NCI-H226 (cell line): ENCODE measurements around the gene STOX1.
A peak's percentile ranks its signal among the peaks of the same experiment; 100 is the strongest.
"Not testable (repeated sequence)": the region's sequence is repeated elsewhere in the genome, so short reads cannot be mapped to it uniquely, and the experiment has no call there.

Source experiments
- DNase-seq: peaks from one replicate; pipeline ENCODE4 v3.0.0-alpha.2; 2015

STOX1 gene

GRCh38 chr10:68826764-68827591, at the start of gene STOX1:
TSS of gene STOX1 (plus strand) at chr10:68827531. CDS start at chr10:68827624, 93 bp downstream.
- peak; percentile 29 for DNase-seq

- no peak for DNase-seq
Observed at GRCh38 chr10:68781613-68782574, 45.4 kb upstream of the STOX1 start.

- no peak for DNase-seq
Observed at GRCh38 chr10:68784476-68784875, 42.9 kb upstream of the STOX1 start.

GRCh38 chr10:68787813-68788212, 39.5 kb upstream of the STOX1 start:
- no peak for DNase-seq

- DNase-seq = no peak
Observed at GRCh38 chr10:68790476-68790875, 36.9 kb upstream of the STOX1 start.

- DNase-seq = no peak
Observed at GRCh38 chr10:68792115-68792514, 35.2 kb upstream of the STOX1 start.

GRCh38 chr10:68795886-68796532, 31.3 kb upstream of the STOX1 start:
- no peak for DNase-seq

GRCh38 chr10:68796605-68797004, 30.7 kb upstream of the STOX1 start:
- DNase-seq = no peak

- DNase-seq = no peak
Observed at GRCh38 chr10:68800211-68800610, 27.1 kb upstream of the STOX1 start.

GRCh38 chr10:68804692-68805091, 22.6 kb upstream of the STOX1 start:
- DNase-seq = no peak

GRCh38 chr10:68810830-68811229, 16.5 kb upstream of the STOX1 start:
- DNase-seq = not testable (repeated sequence)

GRCh38 chr10:68811314-68812009, 15.9 kb upstream of the STOX1 start:
- DNase-seq = no peak

- no peak for DNase-seq
Observed at GRCh38 chr10:68812420-68812819, 14.9 kb upstream of the STOX1 start.

GRCh38 chr10:68813559-68813958, 13.8 kb upstream of the STOX1 start:
- no peak for DNase-seq

- no peak for DNase-seq
Observed at GRCh38 chr10:68816796-68817412, 10.4 kb upstream of the STOX1 start.

GRCh38 chr10:68820359-68820758, 7.0 kb upstream of the STOX1 start:
- not testable (repeated sequence) for DNase-seq

GRCh38 chr10:68822626-68823025, 4.7 kb upstream of the STOX1 start:
- not testable (repeated sequence) for DNase-seq

- DNase-seq = not testable (repeated sequence)
Observed at GRCh38 chr10:68827592-68827959, 245 bp downstream of the STOX1 start.

GRCh38 chr10:68828083-68828601, 811 bp downstream of the STOX1 start:
- not testable (repeated sequence) for DNase-seq

- DNase-seq = no peak
Observed at GRCh38 chr10:68828833-68829232, 1.5 kb downstream of the STOX1 start.

- no peak for DNase-seq
Observed at GRCh38 chr10:68829521-68829920, 2.2 kb downstream of the STOX1 start.

GRCh38 chr10:68829952-68830351, 2.6 kb downstream of the STOX1 start:
- DNase-seq = no peak
